ENCODE data around the gene FBXL7. TPM values are rescaled to one million over a fixed set of nuclear protein-coding genes. Genes with fewer than 3 reads are reported as not detected.

Gene FBXL7
- total RNA-seq, 4 donors from 2014 or later = 14.2 to 32.1 (median 24.9) TPM

GRCh38 chr5:15948190-15948589, 448.2 kb downstream of the FBXL7 start:
- no peak overlapping the region for H3K27ac ChIP-seq
- no peaks in the 10 kb centered on the region for H3K4me1 ChIP-seq
- no peaks in the 10 kb centered on the region for H3K9me3 ChIP-seq
- no peak for TF ChIP-seq CTCF (IDR thresholded peaks at IDR 0.05)
- TF ChIP-seq POLR2A (IDR thresholded peaks at IDR 0.05) = no peak
- no peak for TF ChIP-seq POLR2AphosphoS5 (IDR thresholded peaks at IDR 0.05)
- no peak for TF ChIP-seq EP300 (IDR thresholded peaks at IDR 0.05)
- H3K4me3 ChIP-seq = no peak overlapping the region
- H3K27me3 ChIP-seq = no peaks in the 10 kb centered on the region
- H3K36me3 ChIP-seq = peaks cover 0 to 21% of the 10 kb centered on the region in 2 donors
- 60 to 74% methylated on average over 3 of the region's 3 CpGs for WGBS, 2 donors (ENCODE audit: low coverage in 1 of 2)
- ATAC-seq = no peak

- H3K27ac ChIP-seq = no peak overlapping the region
- no peak for ATAC-seq
- H3K9me3 ChIP-seq = no peaks in the 10 kb centered on the region
- H3K4me1 ChIP-seq = no peaks in the 10 kb centered on the region
- H3K36me3 ChIP-seq = peaks cover 0 to 14% of the 10 kb centered on the region in 2 donors
- H3K4me3 ChIP-seq = no peak overlapping the region
- H3K27me3 ChIP-seq = no peaks in the 10 kb centered on the region
- WGBS, 2 donors (ENCODE audit: low coverage in 1 of 2) = 93 to 100% methylated on average over 3 of the region's 3 CpGs
- TF ChIP-seq CTCF (IDR thresholded peaks at IDR 0.05) (no peak), EP300 (IDR thresholded peaks at IDR 0.05) (no peak), POLR2A (IDR thresholded peaks at IDR 0.05) (no peak), POLR2AphosphoS5 (IDR thresholded peaks at IDR 0.05) (no peak)
These were observed 451.1 kb downstream of the FBXL7 start for GRCh38 chr5:15951126-15951525.

DNA sequence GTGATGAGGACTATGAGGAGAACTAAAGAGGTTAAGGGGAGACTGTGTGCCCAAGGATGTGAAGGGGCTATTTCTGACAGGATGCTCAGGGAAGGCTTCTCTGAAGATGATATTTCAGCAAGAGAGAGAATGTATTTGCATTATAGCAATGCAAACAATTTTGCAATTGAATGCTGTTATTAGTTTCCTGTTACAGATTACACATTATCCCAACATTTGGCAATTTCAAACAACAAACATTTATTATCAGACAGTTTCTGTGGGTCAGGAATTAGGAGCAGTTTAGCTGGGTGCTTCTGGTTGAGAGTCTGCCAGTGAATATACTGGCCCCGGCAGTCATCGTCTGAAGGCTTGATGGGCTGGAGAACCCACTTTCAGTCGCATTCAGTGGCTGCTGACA, 451.6 kb downstream of the FBXL7 start:
- no peak for TF ChIP-seq CTCF (IDR thresholded peaks at IDR 0.05)
- Histone ChIP-seq H3K9me3 (no peaks in the 10 kb centered on the region), H3K4me3 (no peak overlapping the region), H3K27ac (no peak overlapping the region), H3K27me3 (no peaks in the 10 kb centered on the region), H3K4me1 (no peaks in the 10 kb centered on the region), H3K36me3 (peaks cover 0 to 14% of the 10 kb centered on the region in 2 donors)
- ATAC-seq = no peak
- WGBS, 2 donors (ENCODE audit: low coverage in 1 of 2) = 100% methylated on average over 3 of the region's 3 CpGs; no CpG with 5 or more reads in 1 of the 2 donors

- TF ChIP-seq CTCF (IDR thresholded peaks at IDR 0.05) (no peak), POLR2AphosphoS5 (IDR thresholded peaks at IDR 0.05) (no peak), POLR2A (IDR thresholded peaks at IDR 0.05) (no peak), EP300 (IDR thresholded peaks at IDR 0.05) (no peak)
- no peak for ATAC-seq
- H3K4me3 ChIP-seq = no peak overlapping the region
- no peaks in the 10 kb centered on the region for H3K9me3 ChIP-seq
- 89 to 96% methylated on average over 5 to 6 of the region's 6 CpGs for WGBS, 2 donors (ENCODE audit: low coverage in 1 of 2)
- H3K27me3 ChIP-seq = no peaks in the 10 kb centered on the region
- no peaks in the 10 kb centered on the region for H3K4me1 ChIP-seq
- H3K27ac ChIP-seq = no peak overlapping the region
- no peaks in the 10 kb centered on the region for H3K36me3 ChIP-seq
These were observed 456.6 kb downstream of the FBXL7 start for GRCh38 chr5:15956622-15957021.

DNA sequence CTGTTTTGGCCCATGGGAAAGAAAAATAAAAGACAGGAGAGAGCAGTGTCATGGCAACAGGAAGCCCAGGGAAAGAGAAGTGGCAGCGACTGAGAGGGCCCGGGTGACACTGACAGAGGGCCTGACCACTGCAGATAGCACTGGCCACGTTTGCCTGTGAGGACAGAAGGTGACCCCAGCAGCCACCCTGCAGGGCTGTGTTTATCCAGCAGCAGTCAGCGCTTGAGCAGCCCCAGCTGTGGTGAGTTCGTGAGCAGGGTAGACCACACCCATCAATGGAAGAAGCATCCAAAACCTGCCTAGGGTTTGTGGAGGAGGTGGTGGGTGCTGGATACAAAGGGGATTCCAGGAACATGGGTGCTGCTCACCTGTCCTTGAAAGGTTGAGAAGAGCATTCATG, 457.1 kb downstream of the FBXL7 start:
- Histone ChIP-seq H3K9me3 (no peaks in the 10 kb centered on the region), H3K4me1 (no peaks in the 10 kb centered on the region), H3K36me3 (no peaks in the 10 kb centered on the region), H3K27ac (no peak overlapping the region), H3K27me3 (no peaks in the 10 kb centered on the region), H3K4me3 (no peak overlapping the region)
- 20 to 49% methylated on average over 1 to 5 of the region's 5 CpGs for WGBS, 2 donors (ENCODE audit: low coverage in 1 of 2)
- no peak for ATAC-seq
- no peak for TF ChIP-seq POLR2A (IDR thresholded peaks at IDR 0.05)
- TF ChIP-seq POLR2AphosphoS5 (IDR thresholded peaks at IDR 0.05) = no peak
- TF ChIP-seq EP300 (IDR thresholded peaks at IDR 0.05) = no peak
- TF ChIP-seq CTCF (IDR thresholded peaks at IDR 0.05) = no peak
